ENCODE results near the gene ARFGAP1. TPM values are rescaled to one million over a fixed set of nuclear protein-coding genes. Genes with fewer than 3 reads are reported as not detected.

Gene ARFGAP1
- total and polyA plus RNA-seq, 2 of the 8 experiments (the other 6 are each of a cell fraction or from before 2014, with no cell fraction given): 93.7 to 100 TPM

DNA sequence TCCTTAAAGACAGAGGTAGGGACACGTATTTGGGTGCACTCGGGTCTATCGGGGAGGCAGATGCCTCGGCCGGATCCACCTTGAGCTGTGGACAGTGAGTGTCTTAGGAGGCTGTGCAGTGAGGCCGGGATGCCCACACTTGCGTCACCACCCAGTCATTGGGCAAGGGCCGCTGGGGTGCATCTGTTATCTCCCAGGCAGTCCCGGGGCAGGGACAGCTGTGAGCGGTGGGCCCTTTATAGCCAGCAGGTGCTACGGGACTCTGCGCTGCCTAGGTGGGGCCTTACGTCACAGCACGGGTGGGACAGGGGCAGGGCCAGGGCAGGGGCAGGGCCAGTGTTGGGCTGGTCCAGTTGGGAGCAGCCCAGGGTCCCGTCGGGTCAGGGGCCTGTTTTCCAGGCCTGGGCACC, 19.7 kb downstream of the ARFGAP1 start (continued):
- TF ChIP-seq CTBP2 (IDR thresholded peaks at IDR 0.05; ENCODE audit: borderline replicate concordance, insufficient read depth, insufficient read length, low read length) (no peak), CBX8 (IDR thresholded peaks at IDR 0.05; ENCODE audit: borderline replicate concordance, low read depth, low read length) (no peak), RBBP5 (IDR thresholded peaks at IDR 0.05; ENCODE audit: borderline replicate concordance, low read depth, low read length) (no peak), HDAC2 (IDR thresholded peaks at IDR 0.05; ENCODE audit: borderline replicate concordance in 1 of 2, low read depth in 2 of 2, low read length in 2 of 2) (no peak), ASH2L (IDR thresholded peaks at IDR 0.05; ENCODE audit: low read length) (no peak)
